ENCODE data around the gene HIP1R. TPM values are rescaled to one million over a fixed set of nuclear protein-coding genes. Genes with fewer than 3 reads are reported as not detected.
A peak's percentile ranks its signal among the peaks of the same experiment; 100 is the strongest.

The HIP1R gene
- total RNA-seq, 1 experiment from 2014 or later: 234 TPM

GRCh38 chr12:122864894-122865253 is 29.6 kb downstream of the HIP1R start:
- Mint-ChIP-seq H3K4me1 (ENCODE audit: low read depth, unreplicated experiment) (peaks cover 7% of the 10 kb centered on the region), H3K4me3 (ENCODE audit: low read depth, unreplicated experiment) (peak overlapping the region; percentile 5), H3K27ac (ENCODE audit: unreplicated experiment) (peak overlapping the region; percentile 84), H3K9me3 (ENCODE audit: low read depth, unreplicated experiment) (no peaks in the 10 kb centered on the region), H3K36me3 (ENCODE audit: insufficient read depth, unreplicated experiment) (peaks cover 98% of the 10 kb centered on the region), H3K27me3 (ENCODE audit: unreplicated experiment) (no peaks in the 10 kb centered on the region)
- TF ChIP-seq, protein P1, sequence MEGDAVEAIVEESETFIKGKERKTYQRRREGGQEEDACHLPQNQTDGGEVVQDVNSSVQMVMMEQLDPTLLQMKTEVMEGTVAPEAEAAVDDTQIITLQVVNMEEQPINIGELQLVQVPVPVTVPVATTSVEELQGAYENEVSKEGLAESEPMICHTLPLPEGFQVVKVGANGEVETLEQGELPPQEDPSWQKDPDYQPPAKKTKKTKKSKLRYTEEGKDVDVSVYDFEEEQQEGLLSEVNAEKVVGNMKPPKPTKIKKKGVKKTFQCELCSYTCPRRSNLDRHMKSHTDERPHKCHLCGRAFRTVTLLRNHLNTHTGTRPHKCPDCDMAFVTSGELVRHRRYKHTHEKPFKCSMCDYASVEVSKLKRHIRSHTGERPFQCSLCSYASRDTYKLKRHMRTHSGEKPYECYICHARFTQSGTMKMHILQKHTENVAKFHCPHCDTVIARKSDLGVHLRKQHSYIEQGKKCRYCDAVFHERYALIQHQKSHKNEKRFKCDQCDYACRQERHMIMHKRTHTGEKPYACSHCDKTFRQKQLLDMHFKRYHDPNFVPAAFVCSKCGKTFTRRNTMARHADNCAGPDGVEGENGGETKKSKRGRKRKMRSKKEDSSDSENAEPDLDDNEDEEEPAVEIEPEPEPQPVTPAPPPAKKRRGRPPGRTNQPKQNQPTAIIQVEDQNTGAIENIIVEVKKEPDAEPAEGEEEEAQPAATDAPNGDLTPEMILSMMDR (IDR thresholded peaks at IDR 0.05; ENCODE audit: unreplicated experiment): no peak
- CTCF ChIA-PET: no interaction called here
- BruUV-seq (replicated peaks): no TSS peak
- intact Hi-C loops (cut with micrococcal nuclease; ENCODE audit: unreplicated experiment): loop anchor here (5.0 kb wide), 1 partner anchor 73 kb away; no protein-coding TSS in a partner anchor
- no peak for DNase-seq

DNA sequence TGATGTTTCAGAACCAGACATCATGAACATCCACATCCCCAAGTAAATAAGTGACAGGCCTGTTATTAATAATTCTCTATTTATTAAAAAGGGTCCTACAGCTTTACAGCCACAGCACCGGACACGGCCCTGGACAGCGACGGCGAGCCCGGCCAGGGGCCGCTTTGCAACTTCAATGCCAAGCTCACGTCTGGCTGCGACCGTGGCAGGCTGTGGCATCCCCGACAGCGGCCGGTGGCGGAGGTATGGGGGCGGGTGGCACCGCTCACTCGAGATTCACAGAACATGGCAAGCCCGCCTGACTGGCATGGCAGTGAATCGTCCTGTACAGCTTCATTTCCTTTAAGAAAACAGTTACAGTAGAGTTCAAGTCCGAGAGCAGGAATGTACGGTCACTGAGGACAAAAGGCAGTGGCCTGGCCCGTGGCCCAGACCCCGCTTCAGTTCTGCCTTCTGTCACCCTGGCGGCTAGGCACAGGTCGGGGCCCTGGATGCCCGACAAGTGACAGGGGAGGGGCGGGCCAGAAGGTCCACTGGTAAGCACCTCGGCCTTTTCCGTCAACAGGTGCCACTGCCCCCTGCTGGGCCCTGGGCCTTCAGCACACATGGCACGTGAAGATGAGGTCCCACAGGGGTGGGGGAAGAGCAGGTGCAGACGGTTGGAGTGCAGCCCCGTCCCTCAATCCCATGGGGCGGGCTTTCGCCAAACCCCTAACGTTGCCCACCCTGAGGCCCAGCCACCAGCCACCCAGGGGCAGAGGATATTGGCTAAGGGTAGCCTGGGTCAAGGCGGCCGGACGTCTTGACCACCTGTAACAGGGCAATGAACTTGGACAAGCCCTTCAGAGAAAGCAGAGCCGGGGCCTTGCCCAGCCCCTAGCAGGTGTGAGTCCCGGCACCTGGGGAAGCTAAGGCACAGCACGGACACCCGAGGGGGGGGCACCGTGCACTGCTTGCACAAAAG is 30.3 kb downstream of the HIP1R start:
- Mint-ChIP-seq H3K27me3 (ENCODE audit: unreplicated experiment) (no peaks in the 10 kb centered on the region), H3K36me3 (ENCODE audit: insufficient read depth, unreplicated experiment) (peaks cover 98% of the 10 kb centered on the region)

DNA sequence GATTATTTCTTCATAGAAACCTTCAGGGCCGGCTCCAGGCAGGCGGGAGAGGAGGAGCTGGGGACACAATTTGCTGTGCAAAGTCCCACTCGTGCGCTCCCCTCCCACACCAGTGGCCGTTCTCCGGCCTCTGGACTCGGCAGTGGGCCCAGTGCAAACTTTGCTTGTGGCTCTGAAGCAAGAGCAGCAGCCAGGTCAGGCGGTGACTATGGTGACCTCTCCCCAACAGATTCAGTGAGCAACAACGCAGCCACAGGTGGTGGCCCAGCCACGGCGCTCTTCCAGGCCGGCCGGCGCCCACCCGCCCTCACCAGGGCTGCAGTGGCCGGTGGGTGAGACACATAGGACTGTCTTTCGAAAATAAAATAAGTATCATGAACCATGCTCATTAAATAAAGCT is 31.1 kb downstream of the HIP1R start:
- intact Hi-C loops (cut with micrococcal nuclease; ENCODE audit: unreplicated experiment): no loop called here
- CTCF ChIA-PET: no interaction called here
- H3K27ac Mint-ChIP-seq (ENCODE audit: unreplicated experiment): peak overlapping the region; percentile 84
- TF ChIP-seq, protein P1 (IDR thresholded peaks at IDR 0.05; ENCODE audit: unreplicated experiment): no peak
- peak overlapping the region; percentile 33 for H3K4me3 Mint-ChIP-seq (ENCODE audit: low read depth, unreplicated experiment)
- no TSS peak for BruUV-seq (replicated peaks)
- no peaks in the 10 kb centered on the region for H3K27me3 Mint-ChIP-seq (ENCODE audit: unreplicated experiment)
- peaks cover 15% of the 10 kb centered on the region for H3K4me1 Mint-ChIP-seq (ENCODE audit: low read depth, unreplicated experiment)
- no peaks in the 10 kb centered on the region for H3K9me3 Mint-ChIP-seq (ENCODE audit: low read depth, unreplicated experiment)
- peaks cover 98% of the 10 kb centered on the region for H3K36me3 Mint-ChIP-seq (ENCODE audit: insufficient read depth, unreplicated experiment)
- no peak for DNase-seq

More for the DNA sequence above, 30.3 kb downstream of the HIP1R start:
- DNase-seq: peak; percentile 74
- no TSS peak for BruUV-seq (replicated peaks)
- peaks cover 7% of the 10 kb centered on the region for H3K4me1 Mint-ChIP-seq (ENCODE audit: low read depth, unreplicated experiment)
- CTCF ChIA-PET: no interaction called here
- H3K27ac Mint-ChIP-seq (ENCODE audit: unreplicated experiment): peak overlapping the region; percentile 84
- TF ChIP-seq, protein P1 (IDR thresholded peaks at IDR 0.05; ENCODE audit: unreplicated experiment): peak; percentile 65
- H3K4me3 Mint-ChIP-seq (ENCODE audit: low read depth, unreplicated experiment): peak overlapping the region; percentile 5
- intact Hi-C loops (cut with micrococcal nuclease; ENCODE audit: unreplicated experiment): no loop called here
- H3K9me3 Mint-ChIP-seq (ENCODE audit: low read depth, unreplicated experiment): no peaks in the 10 kb centered on the region

DNA sequence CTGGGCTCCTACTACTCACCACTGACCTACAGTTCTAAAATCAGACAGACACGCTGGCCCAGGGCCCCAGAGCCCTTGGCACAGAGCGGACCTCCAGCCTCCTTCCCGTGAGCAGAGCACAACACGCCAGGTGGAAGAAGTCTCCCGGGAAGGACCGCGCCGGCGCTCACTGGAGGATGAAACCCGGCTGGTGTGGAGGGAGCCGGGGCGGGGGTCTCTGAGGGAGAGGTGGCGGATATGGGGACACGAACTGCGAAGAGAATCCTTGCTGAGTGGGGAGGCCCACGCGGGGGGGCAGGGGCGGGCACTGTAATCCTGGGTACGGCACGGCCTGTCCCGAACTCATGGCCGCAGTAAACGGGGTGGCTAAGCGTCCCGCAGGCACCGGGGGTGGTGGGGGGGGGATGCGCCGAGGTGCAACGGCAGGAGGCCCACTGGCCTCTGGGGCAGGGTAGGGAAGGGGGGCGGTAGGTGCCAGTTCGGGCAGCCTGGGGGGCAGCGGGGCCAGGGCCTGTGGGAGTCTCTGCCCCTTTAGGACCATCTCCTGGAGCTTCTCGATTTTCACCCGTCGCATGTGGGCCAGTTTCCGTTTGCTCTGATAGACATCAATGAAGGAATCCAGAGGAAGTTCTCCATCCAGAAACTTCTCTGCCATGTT is 31.8 kb downstream of the HIP1R start:
- TF ChIP-seq, protein P1 (IDR thresholded peaks at IDR 0.05; ENCODE audit: unreplicated experiment): no peak
- peaks cover 97% of the 10 kb centered on the region for H3K36me3 Mint-ChIP-seq (ENCODE audit: insufficient read depth, unreplicated experiment)
- H3K4me1 Mint-ChIP-seq (ENCODE audit: low read depth, unreplicated experiment): peaks cover 22% of the 10 kb centered on the region
- CTCF ChIA-PET: interaction anchor here (0.6 to 1.3 kb wide), 2 partner anchors 27 to 47 kb away, joined by 3 to 4 read pairs; no protein-coding TSS in a partner anchor
- H3K27ac Mint-ChIP-seq (ENCODE audit: unreplicated experiment): peak overlapping the region; percentile 84
- BruUV-seq (replicated peaks): no TSS peak
- no peaks in the 10 kb centered on the region for H3K27me3 Mint-ChIP-seq (ENCODE audit: unreplicated experiment)
- intact Hi-C loops (cut with micrococcal nuclease; ENCODE audit: unreplicated experiment): no loop called here
- H3K9me3 Mint-ChIP-seq (ENCODE audit: low read depth, unreplicated experiment): no peaks in the 10 kb centered on the region
- H3K4me3 Mint-ChIP-seq (ENCODE audit: low read depth, unreplicated experiment): peak overlapping the region; percentile 33
- DNase-seq: no peak

Measured in Calu3 (cell line).